Stimulated activated CD8-positive, alpha-beta memory T cell treated with anti-CD3 and anti-CD28 coated beads, Interleukin-15, amount 100 ng/mL, for 4 hours (primary cell): ENCODE measurements around the gene PIAS4.
"Not testable (repeated sequence)": the region's sequence is repeated elsewhere in the genome, so short reads cannot be mapped to it uniquely, and the experiment has no call there.

Source experiments
- DNase-seq, 2 donors: peaks; one replicate each; pipeline ENCODE4 v3.0.0-alpha.2; 2020; ENCODE audit warnings: low read depth in 2 of 2

Gene PIAS4

DNA sequence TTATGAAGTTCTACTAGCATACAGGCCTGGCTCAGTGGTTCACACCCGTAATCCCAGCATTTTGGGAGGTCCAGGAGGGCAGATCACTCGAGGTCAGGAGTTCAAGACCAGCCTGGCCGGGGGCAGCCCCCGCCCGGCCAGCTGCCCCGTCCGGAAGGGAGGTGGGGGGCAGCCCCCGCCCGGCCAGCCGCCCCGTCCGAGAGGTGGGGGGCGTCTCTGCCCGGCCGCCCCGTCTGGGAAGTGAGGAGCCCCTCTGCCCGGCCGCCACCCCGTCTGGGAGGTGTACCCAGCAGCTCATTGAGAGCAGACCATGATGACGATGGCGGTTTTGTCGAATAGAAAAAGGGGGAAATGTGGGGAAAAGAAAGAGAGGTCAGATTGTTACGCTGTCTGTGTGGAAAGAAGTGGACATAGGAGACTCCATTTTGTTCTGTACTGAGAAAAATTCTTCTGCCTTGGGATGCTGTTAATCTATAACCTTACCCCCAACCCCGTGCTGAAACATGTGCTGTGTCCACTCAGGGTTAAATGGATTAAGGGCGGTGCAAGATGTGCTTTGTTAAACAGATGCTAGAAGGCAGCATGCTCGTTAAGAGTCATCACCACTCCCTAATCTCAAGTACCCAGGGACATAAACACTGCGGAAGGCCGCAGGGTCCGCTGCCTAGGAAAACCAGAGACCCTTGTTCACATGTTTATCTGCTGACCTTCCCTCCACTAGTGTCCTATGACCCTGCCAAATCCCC lies 8.7 kb upstream of the PIAS4 start:
- DNase-seq: not testable (repeated sequence)

DNA sequence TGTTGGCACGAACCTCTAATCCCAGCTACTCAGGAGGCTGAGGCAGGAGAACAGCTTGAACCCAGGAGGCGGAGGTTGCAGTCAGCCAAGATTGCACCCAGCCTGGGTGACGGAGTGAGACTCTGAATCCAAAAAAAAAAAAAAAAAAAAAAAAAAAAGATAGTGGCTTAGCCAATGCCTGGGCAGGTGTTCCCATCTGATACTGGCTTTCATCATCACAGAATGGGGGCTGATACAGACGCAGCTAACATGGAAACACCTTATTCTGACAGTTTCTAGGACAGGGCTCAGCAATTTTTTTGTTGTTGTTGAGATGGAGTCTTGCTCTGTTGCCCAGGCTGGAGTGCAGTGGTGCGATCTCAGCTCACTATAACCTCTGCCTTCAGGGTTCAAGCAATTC lies 6.7 kb upstream of the PIAS4 start:
- DNase-seq: not testable (repeated sequence)

DNA sequence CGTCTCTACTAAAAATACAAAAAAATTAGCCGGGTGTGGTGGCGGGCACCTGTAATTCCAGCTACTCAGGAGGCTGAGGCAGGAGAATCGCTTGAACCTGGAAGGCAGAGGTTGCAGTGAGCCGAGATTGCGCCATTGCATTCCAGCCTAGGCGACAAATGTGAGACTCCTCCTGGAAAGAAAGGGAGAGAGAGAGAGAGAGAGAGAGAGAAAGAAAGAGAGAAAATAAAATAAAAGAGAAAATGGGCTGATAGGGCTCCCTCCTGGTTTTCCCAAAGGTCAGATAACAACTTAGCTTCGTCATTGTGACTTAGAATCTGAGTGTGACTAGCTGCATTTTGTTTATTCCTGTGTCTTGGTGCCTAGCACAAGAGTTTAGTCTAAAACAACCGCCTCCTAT lies 2.1 kb upstream of the PIAS4 start:
- DNase-seq: not testable (repeated sequence)

DNA sequence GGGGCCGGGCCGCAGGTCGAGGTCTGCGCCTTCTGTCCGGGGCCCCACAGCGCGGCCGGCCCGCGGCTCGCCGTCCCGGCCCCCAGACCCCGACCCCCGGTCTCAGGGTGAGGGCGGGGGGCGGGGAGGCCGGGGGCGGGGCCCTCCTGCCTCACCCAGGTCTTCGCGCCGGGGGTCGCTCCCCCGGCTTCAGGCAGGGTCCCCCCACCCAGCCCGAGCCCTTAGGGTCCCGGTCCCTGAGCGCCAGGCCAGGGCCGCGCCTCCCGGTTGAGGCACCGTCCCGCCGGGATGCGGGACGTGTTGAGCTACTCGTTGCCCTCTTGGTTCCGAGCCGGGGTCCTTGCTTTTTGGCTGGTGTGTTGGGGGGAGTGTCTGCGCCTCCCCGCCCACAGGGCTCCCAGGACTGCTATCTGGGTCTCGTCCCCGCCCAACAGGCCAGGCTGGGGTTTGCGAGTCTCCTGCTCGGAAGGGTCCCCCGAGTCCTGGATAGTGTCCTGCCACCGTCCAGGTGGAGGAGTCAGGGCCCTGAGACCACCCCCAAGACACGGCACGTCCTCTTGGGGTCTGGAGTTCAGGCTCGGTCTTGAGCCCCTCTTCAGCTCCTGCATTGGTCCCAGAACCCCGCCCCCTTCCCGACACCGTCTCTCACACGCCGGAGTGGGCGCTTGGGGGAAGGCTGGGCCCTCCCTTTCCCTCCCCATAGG lies 452 bp downstream of the PIAS4 start:
- DNase-seq: no peak

DNA sequence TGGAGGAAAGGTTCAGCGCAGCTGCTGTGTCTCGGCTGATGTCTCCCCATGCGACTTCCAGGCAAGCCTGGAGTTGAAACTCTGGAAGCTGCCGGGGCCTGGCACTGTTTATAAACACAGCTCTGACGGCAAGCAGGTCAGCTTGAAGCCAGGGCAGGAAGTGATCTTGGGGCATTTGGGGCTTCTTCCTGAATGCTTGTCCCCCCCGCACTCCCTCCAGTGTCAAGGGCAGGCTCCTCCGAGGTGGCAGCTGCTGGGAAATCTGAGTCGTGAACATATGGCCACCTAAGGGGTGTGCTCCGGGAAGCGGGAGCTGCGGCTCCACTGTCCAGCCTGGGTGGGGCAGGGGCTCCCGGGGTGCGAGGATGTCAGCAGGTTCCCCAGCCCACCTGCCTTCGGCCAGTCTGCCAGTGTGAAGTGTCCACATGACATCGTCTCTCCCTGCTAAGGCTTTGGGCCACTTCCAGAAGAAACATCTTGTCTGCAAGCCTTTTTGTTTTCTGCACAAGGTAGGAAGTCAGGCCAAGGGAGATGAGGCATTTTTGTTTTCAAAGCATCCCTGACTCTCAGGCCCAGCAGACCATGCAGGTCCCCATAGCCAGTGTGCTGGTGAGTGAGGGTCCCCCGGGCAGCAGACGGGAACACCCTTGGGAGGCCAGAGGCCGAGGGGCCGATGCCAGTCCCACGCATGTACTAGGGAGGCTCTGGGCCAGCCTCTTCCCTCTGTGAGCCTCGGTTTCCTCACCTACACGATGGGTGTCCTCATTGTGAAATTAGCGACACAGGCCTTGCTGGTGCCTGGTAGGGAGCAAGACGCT lies 2.7 kb downstream of the PIAS4 start:
- DNase-seq: no peak

DNA sequence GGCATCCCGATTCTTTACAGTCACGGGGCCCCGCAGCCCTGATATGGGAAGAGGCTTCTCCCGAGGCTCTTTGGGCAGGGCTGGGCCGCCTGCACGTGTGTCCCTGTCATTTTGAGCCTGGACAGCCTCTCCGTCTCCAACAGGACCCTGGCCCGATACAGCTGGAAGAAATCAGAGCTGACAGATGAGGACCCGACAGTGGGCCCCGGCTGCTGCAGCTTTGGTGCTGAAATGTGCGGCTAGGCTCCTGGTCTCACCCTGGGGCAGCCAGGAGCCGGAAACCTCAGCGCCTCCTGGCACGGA lies 3.2 kb downstream of the PIAS4 start:
- no peak for DNase-seq

DNA sequence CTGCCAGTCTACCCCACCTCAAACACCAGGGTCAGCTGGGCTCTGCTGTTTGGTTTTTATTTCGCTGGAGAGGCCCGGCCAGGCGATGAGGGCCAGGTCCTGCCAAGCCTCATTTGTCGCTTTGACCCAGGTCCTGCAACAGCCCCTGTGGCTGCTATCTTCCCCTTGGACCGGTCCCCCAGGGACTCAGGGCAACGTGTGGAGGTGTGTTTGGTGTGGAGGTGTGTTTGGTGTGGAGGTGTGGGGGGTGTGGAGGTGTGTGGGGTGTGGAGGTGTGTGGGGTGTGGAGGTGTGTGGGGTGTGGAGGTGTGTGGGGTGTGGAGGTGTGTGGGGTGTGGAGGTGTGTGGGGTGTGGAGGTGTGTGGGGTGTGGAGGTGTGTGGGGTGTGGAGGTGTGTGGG lies 3.9 kb downstream of the PIAS4 start:
- DNase-seq: not testable (repeated sequence)

DNA sequence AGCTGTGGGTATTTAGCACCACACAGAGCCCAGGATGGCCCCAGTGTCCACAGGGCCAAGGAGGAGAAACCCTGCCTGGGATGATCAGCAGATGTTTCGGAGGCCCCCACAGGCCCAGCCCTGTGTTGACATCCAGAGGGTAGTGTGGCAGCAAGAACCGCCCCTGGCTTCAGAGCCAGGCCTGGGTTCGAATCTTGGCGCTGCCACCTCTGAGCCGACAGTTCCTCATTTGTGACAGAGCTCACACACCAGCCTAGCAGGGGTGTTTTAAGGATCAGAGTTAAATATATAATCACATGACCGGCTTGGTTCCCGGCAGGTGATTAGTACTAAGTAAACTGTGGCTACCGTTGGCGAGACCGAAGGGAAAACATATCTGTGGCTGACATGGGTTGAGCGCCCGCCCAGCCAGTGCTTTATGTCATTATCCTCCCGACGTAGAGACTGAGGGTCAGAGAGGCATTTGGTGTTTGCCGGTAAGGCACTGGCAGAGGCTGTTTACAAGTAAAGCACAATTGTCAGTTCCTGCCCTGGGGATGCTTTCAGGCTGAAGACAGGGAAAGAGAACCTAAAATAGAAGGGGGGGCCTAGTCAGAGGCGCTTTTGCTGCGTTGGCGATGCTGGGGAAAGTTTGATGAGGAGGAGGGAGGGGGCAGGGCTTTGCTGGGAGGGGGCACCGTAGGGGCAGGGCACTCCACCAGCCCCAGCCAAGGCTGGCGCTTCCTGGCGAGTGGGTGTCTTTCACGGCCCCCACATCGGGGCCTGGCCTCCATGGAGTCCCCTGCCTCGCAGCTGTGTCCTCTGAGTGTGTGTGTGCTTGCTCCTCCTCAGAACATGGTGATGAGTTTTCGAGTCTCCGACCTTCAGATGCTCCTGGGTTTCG lies 4.8 kb downstream of the PIAS4 start:
- no peak for DNase-seq

DNA sequence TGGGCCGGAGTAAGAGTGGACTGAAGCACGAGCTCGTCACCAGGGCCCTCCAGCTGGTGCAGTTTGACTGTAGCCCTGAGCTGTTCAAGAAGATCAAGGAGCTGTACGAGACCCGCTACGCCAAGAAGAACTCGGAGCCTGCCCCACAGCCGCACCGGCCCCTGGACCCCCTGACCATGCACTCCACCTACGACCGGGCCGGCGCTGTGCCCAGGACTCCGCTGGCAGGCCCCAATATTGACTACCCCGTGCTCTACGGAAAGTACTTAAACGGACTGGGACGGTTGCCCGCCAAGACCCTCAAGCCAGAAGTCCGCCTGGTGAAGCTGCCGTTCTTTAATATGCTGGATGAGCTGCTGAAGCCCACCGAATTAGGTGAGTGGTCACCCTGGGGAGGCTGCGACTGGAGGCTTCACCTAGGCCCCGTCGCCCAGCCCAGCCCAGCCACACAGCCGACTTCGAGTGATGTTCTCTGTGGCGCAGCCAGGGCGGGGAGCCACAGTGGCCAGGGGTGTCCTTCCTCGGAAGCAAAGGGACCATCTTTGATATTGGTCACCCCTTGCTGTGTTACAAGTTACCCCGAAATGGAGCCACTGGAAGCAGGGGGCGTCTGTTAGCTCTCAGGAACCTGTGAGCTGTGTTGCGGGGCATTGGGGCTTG lies 5.6 kb downstream of the PIAS4 start:
- DNase-seq: no peak

DNA sequence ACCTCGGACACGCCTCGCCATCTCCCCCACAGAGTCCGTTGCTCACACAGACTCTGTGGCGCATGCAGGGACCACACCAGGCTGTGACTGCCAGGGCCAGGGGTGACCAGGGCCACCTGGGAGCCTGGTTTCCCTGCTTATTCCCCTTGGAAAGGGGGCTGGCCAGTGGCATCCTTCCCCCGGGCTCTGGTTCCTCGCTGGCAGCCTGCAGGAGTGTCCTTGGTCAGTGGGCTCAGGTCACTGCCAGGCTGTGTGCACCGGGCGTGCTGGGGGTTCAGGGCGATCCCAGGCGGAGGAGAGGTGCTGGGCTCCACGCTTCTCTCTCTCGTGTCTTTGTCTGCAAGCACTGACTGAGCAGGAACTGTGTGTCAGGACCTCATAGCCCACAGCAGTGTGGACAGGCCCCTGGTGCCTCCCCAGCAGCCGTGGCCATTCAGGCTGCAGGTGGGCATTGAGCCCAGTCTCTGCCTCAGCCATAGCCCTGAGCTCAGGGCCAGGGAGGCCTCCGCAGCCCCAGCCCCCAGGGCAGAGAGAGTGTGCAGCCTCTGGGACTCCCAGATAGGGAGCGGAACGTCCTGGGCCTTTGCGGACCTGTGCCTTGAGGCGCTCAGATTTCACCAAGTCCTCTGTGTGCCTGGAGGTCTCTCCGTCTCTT lies 6.5 kb downstream of the PIAS4 start:
- DNase-seq: no peak

DNA sequence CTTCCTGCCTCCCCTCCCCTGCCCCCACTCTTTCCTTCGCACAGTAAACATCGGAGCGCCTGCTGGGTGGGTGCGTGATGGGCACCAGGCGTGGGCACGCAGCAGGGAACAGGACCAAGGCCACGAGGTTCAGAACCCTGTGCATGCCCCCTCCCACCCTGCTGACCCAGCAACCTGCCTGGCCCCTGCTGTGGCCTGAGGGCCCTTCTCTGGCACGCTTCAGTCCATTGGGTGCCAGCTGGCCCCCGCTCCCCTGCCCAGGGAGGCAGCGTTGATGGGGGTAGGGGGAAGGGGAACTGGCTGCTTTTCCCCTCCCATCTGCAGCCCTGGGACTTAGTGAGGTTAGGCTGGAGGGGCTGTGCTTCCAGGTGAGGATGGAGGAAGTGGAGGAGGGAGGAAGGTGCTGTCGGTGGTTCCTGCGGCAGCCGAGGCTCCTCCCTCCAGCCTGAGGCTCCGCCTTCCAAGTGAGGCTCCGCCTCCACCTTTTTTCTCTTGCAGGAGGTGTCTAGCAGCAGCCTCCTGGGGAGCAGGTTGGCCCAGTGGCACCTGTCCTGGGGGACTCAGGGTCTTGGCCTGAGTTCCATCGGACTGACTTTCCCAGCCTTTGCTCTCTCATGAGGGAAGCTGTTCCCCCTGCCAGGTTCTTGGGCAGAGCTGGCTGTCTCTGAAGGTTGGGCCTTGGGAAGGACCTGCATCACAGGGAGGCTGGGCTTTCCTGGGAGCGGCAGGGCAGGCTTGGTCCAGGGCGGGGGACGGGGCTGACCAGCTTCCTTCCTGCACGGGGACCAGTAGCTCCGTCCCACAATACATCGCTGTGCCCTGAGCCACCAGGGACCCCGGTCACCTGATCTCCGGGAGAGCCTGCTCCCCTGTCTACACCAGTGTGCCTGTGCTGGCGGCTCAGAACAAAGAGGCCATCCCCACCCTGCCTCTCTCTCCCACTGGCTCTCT lies 7.3 kb downstream of the PIAS4 start:
- DNase-seq: no peak

DNA sequence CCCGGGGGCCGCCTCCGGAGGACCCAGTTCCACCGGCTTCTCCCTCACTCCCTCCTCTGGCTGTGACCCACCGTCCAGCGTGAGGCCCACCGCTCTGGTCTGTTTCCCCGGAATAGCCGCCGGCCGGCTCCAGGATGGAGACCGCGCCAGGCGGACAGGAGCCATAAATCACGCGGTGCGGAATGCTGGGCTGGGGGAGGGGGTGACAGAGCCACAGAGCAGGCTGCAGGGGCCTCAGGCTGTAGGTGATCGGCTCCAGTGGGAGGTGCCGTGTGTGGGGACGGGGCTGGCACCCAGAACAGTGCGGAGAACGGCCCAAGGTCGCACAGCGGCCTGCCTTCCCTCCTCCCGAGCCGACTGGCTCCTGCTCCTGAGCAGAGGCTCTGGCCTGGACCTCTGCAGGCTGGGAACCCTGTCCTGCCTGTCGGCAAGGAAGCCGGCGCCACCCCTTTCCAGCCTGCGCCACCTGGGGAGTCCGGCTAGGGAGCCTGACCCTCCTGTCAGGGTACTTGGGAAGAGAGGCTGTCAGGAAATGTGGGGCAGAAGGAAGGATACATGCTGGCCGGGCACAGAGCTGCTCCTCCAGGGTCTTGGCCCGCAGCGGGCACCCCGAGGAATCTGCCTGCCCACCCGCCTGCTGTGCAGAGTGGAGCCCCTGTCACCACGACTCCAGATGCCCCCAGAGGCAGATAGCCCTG lies 8.3 kb downstream of the PIAS4 start:
- no peak for DNase-seq

DNA sequence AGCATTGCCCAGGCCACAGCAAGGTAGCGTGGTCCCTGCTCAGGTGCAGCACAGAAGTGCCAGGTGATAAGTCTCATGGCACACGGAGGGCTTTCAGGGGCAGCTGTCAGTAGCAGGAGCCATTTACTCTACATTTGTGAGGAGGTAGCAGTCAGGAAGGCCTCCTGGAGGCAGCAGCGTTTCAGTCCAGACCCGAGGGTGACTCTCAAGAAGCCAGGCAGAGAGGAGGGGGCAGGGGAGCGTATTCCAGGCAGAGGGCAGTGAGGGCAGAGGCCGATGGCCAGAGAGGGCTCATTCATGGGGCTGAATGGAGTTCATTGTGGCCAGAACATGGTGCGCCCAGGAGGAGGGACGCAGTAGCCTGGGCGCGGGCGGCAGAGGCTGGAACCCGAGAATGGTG lies 8.9 kb downstream of the PIAS4 start:
- DNase-seq: no peak

DNA sequence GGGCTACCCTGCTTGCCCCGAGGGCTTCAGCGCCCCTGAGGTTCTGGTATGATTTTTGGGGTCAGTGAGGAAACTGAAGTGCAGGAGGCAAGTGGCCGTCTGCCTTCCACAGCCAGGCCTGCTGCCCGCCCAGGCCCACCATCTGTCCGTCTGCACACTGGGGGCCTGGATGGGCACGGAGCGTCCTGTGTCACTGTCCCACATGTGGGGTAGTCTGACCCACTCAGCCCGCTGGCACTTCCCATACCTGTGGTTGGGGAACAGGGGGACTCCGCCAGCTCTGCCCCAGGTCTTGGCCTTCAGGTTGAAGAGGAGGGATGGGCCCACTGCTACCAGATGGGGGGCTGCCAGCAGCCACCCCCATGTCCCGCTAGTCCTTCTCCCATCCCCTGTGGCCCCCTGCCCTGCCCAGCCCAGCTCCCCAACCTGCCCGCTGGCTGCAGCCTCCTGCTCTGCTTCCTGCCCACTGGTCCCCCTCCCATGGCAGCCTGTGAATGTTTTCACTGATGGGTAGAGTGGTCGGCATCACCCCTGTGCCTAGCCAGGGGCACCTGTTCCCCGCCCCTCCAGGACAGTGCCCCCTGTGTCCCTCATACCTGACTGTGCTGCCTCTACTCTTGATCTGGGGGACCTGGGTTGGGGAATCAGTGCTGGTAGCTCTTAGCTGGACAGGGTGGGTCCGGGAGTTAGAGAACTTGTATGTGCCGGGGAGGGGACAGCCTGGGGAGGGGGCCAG lies 9.5 kb downstream of the PIAS4 start:
- no peak for DNase-seq

DNA sequence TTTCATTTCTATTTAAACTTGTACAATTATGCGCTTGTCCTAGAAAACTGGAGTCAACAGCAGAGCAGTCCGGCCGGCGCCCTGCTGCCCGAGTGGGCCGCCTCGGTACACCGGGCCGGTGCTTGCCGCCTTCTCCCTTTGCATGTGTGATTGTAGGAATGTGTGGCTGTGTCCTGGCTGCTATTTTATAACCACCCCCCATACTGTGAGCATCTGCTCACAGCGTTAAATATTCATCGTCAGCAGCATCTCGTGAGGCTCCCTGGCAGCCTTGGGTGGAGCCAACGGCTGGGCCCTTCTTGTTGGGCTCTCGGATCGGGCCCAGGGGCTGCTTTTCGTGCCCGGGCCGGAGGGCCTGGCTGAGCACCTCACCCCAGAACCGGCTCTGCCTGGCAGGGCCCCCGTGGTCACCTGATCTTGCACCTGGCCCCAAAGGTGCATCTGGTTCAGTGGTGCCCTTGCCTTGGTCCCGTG lies 10.6 kb downstream of the PIAS4 start:
- DNase-seq: no peak

DNA sequence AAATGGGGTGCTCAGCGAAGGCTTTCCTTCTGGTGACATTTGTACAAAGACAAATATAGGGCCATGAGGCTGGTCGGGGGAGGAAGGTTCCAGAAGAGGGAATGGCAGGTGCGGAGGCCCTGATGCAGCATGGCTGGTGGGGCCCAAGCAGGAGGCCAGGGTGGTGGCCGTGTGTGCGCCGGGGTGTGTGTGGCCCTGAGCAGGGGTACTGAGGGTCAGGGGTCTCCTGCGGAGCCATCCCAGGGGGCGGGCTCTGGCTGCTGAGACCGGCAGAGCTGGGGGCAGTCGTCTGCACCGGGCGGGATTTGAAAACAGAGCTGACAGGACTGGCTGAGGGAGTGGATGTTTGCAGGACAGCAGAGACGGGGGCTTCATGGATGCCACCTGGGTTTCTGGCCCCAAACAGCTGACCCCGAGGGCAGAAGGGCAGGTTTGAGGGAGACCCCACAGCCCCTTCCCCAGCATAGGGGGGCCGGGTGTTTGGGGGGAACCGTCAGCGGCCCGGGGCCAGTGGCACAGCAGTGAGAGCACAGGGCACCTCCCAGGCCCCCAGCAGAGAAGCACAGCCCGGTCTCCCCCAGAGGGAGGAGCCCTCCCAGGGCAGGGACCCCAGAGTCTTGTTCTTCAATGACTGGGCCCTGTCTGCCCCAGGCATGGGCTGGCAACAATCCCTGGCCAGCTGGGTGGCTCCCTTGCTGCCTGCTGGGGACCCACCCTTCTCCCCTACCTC lies 11.4 kb downstream of the PIAS4 start:
- DNase-seq: no peak

DNA sequence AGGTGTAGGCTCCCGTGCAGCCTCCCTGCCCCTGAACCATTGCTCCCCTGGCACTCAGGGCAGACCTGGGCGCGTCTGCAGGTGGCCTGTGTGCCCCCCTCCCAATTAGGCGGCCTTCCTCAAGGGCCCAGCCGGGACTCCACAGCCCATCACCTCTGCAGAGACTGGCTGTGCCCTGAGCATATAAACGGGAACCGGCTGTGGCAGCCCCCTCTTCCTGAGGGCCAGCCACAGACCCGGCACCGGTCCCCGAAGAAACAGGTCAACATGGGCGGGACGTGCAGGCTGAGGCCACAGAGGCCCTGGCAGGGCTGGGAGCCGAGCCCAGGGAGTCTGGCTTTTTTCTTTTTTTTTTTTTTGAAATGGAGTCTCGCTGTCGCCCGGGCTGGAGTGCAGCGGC lies 12.0 kb downstream of the PIAS4 start:
- no peak for DNase-seq
